B cell (primary cell): ENCODE results near the gene STEAP1B. TPM values are rescaled to one million over a fixed set of nuclear protein-coding genes. Genes with fewer than 3 reads are reported as not detected.

ENCODE experiments used
- ATAC-seq: fragments of 200-7000 bp; cut with Tn5 transposase; one replicate; pipeline ENCODE4 v1.10.0; 2021; ENCODE audit warnings: low read depth, mild to moderate bottlenecking, moderate number of reproducible peaks, moderate library complexity
- CTCF ChIA-PET: fragments of 350-600 bp; sonication (Branson Sonifier 250); formaldehyde crosslinking; loops from one replicate; lab custom pipeline; 2021; ENCODE audit warnings: antibody characterized with exemption, inconsistent platforms; lab: Charles Lee
- POLR2A ChIA-PET: fragments of 350-600 bp; sonication (Branson Sonifier 250); formaldehyde crosslinking; loops from one replicate; lab custom pipeline; 2021; ENCODE audit warnings: antibody characterized with exemption; lab: Charles Lee
- DNase-seq: peaks from one replicate; pipeline ENCODE4 v3.0.0; 2013
- H2AFZ ChIP-seq: 2 replicates; pipeline ENCODE4 v1.6.1; 2012; ENCODE audit warnings: mild to moderate bottlenecking, low read depth, low read length; ENCODE audit not compliant: insufficient read depth, poor library complexity, severe bottlenecking
- H3K27ac ChIP-seq, 2 donors: 1 replicate in 1 of 2; 2 replicates in 1 of 2; pipeline ENCODE4 v1.5.1; 2012 to 2013; ENCODE audit warnings: low read length in 2 of 2, mild to moderate bottlenecking in 2 of 2, moderate library complexity in 1 of 2
- H3K27me3 ChIP-seq, 4 experiments: fragments of 200-600 bp in 1 of 4; sonication (generic) in 1 of 4; replicated peaks in 1 of 4; 1 replicate in 2 of 4; 2 replicates in 2 of 4; pipeline versions ENCODE4 v1.6.1 to v1.7.0; 2013 to 2016; ENCODE audit warnings: low read length in 3 of 4, mild to moderate bottlenecking in 2 of 4, mixed read lengths in 1 of 4, moderate library complexity in 1 of 4; ENCODE audit not compliant: insufficient read depth in 4 of 4, control insufficient read depth in 3 of 4; ENCODE audit errors: control extremely low read depth in 1 of 4
- H3K36me3 ChIP-seq, 2 experiments: replicated peaks in 1 of 2; 1 replicate in 1 of 2; 2 replicates in 1 of 2; pipeline versions ENCODE4 v1.6.1 to v1.7.1; 2013; ENCODE audit warnings: low read length in 1 of 2; ENCODE audit not compliant: insufficient read depth in 2 of 2, control insufficient read depth in 1 of 2; ENCODE audit errors: control extremely low read depth in 1 of 2, extremely low read depth in 1 of 2
- H3K4me1 ChIP-seq, 2 donors: fragments of 200-600 bp in 1 of 2; sonication (generic) in 1 of 2; 1 replicate in 1 of 2; 2 replicates in 1 of 2; pipeline versions ENCODE4 v1.5.1 to v1.6.1; 2013 to 2017; ENCODE audit warnings: low read length in 2 of 2; ENCODE audit not compliant: control insufficient read depth in 2 of 2, insufficient read depth in 2 of 2
- H3K4me2 ChIP-seq: replicated peaks from 2 replicates; pipeline ENCODE3; 2012; ENCODE audit warnings: mild to moderate bottlenecking, low read depth, low read length; ENCODE audit not compliant: poor library complexity, severe bottlenecking
- H3K4me3 ChIP-seq, 5 experiments: fragments of 200-600 bp in 1 of 5; sonication (generic) in 1 of 5; 1 replicate in 3 of 5; 2 replicates in 2 of 5; pipeline versions ENCODE4 v1.5.1 to v1.7.0; 2011 to 2016; ENCODE audit warnings: low read length in 4 of 5, mild to moderate bottlenecking in 4 of 5, low read depth in 2 of 5, control low read depth in 1 of 5, moderate library complexity in 1 of 5; ENCODE audit not compliant: insufficient read depth in 1 of 5; ENCODE audit errors: control extremely low read depth in 1 of 5, extremely low read depth in 1 of 5
- H3K79me2 ChIP-seq: fragments of 200-600 bp; sonication (generic); one replicate; pipeline ENCODE4 v1.6.0; 2016; ENCODE audit warnings: low read length; ENCODE audit not compliant: control insufficient read depth, insufficient read depth
- H3K9ac ChIP-seq: fragments of 200-600 bp; sonication (generic); 2 replicates; pipeline ENCODE4 v1.6.1; 2017; ENCODE audit warnings: mild to moderate bottlenecking, low read length, moderate library complexity
- H3K9me3 ChIP-seq, 3 donors: one replicate each; pipeline versions ENCODE4 v1.6.1 to v1.7.1; 2013; ENCODE audit warnings: low read length in 2 of 3; ENCODE audit not compliant: control insufficient read depth in 2 of 3, insufficient read depth in 1 of 3; ENCODE audit errors: control extremely low read depth in 1 of 3
- H4K20me1 ChIP-seq: 2 replicates; pipeline ENCODE4 v1.6.0; 2012; ENCODE audit warnings: mild to moderate bottlenecking, low read length; ENCODE audit not compliant: insufficient read depth, control insufficient read depth, poor library complexity, severe bottlenecking
- H3K27ac Mint-ChIP-seq: one replicate; pipeline ENCODE4 v1.8.0; 2021; ENCODE audit warnings: mixed read lengths
- H3K27me3 Mint-ChIP-seq: one replicate; pipeline ENCODE4 v1.8.0; 2021; ENCODE audit warnings: mixed read lengths
- H3K4me1 Mint-ChIP-seq: one replicate; pipeline ENCODE4 v1.8.0; 2021; ENCODE audit warnings: mixed read lengths
- H3K4me3 Mint-ChIP-seq: one replicate; pipeline ENCODE4 v1.8.0; 2021; ENCODE audit warnings: mixed read lengths
- H3K9me3 Mint-ChIP-seq: one replicate; pipeline ENCODE4 v1.8.0; 2022; ENCODE audit warnings: mixed read lengths; ENCODE audit not compliant: insufficient read depth
- CTCF ChIP-seq: fragments of 200-600 bp; IDR thresholded peaks from one replicate; pipeline ENCODE4 v1.8.0; 2022; ENCODE audit warnings: antibody characterized with exemption, mild to moderate bottlenecking
- EZH2 ChIP-seq: IDR thresholded peaks from 2 replicates; pipeline ENCODE4 v1.6.1; 2012; ENCODE audit warnings: borderline replicate concordance, low read depth, mild to moderate bottlenecking, moderate library complexity, low read length; ENCODE audit not compliant: insufficient read depth, poor library complexity, severe bottlenecking
- WGBS: methylation state at CpG from one replicate; pipeline ENCODE4 v1.1.5; 2013; ENCODE audit warnings: missing lambda C conversion rate; ENCODE audit not compliant: insufficient coverage; 5-methylcytosine and 5-hydroxymethylcytosine counted together
- intact Hi-C: fragments of 100-400 bp; cut with micrococcal nuclease; formaldehyde crosslinking; loops from one replicate; pipeline ENCODE4 v1.10.0; 2022
- polyA plus RNA-seq: library from polyadenylated mRNA; depleted of rRNA; stranded (reverse); fragments of >200 nt; gene quantifications from 2 replicates; pipeline ENCODE4 v1.2.3, GENCODE V29; 2012
- total RNA-seq, 2 donors: library from RNA; stranded (reverse); fragments of 120-200 nt in 1 of 2; gene quantifications; 1 replicate in 1 of 2; 2 replicates in 1 of 2; pipeline versions ENCODE4 v1.2.3 to v1.2.4, GENCODE V29; 2013 to 2022

Gene STEAP1B
- total and polyA plus RNA-seq, 2 donors (not counting 1 experiment from before 2014, with no cell fraction given): 8.8 to 24.7 TPM

DNA sequence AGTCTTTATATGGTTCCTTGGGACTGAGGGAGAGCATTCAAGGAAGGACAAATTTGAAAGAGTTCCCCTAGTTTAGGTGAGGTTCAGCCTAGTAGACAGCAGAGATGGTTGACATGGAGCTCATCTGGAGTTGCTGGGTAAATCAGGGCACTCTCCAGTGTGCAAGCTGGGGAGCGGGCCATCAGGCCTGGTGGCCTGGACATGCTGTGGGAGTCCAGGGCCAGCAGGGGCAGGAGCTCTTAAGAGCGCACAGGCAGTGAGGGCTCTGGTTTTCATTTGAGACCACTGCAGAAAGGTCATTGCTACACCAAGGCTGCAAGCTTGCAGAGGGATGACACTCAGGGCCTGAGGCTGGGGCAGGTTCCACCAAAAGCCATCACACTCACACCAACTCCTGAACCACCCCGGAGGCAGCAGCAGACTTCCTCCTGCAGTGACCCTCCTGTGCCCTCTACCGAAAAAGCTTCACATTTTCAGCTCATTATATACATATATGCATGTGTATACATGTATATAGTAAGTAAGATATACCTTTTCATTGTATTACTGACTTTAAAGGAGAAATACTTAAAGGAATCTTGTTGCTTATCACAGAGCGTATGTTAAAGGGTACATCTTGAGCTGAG lies 39.5 kb downstream of the STEAP1B start:
- H3K9me3 ChIP-seq: no peaks in the 10 kb centered on the region
- no peak overlapping the region for H3K4me2 ChIP-seq
- ATAC-seq: no peak

More for the DNA sequence above, 39.5 kb downstream of the STEAP1B start:
- Histone ChIP-seq H2AFZ (no peak overlapping the region), H3K79me2 (no peaks in the 10 kb centered on the region), H4K20me1 (no peaks in the 10 kb centered on the region), H3K27me3 (no peaks in the 10 kb centered on the region), H3K4me1 (no peaks in the 10 kb centered on the region), H3K9ac (no peak overlapping the region), H3K36me3 (no peaks in the 10 kb centered on the region), H3K27ac (no peak overlapping the region), H3K4me3 (no peak overlapping the region)
- intact Hi-C loops: no loop called here
- ChIA-PET POLR2A (no interaction called here), CTCF (interaction anchor here (0.8 to 1.8 kb wide), 4 partner anchors 8 to 351 kb away, joined by 3 to 6 read pairs (median 4); partner anchors contain the start of gene IL6)
- H3K4me3 Mint-ChIP-seq: no peak overlapping the region
- 100% methylated on average over 3 of the region's 5 CpGs for WGBS
- no peak overlapping the region for H3K27ac Mint-ChIP-seq
- TF ChIP-seq EZH2: no peak
- no peak for TF ChIP-seq CTCF
- no peaks in the 10 kb centered on the region for H3K27me3 Mint-ChIP-seq
- no peaks in the 10 kb centered on the region for H3K9me3 Mint-ChIP-seq
- H3K4me1 Mint-ChIP-seq: no peaks in the 10 kb centered on the region
- DNase-seq: no peak
